ENCODE data around the gene C12orf54.
"Not testable (repeated sequence)": the region's sequence is repeated elsewhere in the genome, so short reads cannot be mapped to it uniquely, and the experiment has no call there.

The C12orf54 gene

DNA sequence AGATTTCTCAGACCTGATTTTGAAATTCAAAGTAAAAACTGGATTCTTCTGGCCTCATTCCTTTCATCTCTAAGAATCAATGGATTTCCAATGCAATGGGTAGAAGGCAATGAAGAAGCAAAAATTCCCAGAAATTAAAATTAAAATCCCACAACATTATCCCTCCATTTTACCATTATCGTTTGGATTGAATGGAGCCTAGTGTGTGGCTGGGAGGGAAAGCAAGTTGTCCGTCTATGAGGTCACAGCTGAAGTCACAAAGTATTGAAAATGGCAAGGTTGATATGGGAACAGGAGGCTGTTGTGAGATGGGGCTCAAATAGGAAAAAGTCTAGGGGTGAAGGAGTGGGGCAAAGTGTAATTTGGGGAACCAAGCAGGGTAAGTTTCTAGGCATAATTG lies at the start of gene C12orf54:
Gene C12orf54 (plus strand): TSS at position 301 of the 400 bp plus-strand sequence. CDS start 799 bp downstream, outside the sequence.
- DNase-seq, result no peak

DNA sequence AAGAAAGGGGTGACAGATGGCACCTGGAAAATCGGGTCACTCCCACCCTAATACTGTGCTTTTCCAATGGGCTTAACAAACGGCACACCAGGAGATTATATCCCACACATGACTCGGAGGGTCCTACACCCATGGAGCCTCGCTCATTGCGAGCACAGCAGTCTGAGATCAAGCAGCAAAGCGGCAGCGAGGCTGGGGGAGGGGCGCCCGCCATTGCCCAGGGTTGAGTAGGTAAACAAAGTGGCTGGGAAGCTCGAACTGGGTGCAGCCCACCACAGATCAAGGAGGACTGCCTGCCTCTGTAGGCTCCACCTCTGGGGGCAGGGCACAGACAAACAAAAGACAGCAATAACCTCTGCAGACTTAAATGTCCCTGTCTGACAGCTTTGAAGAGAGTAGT lies 48.3 kb upstream of the C12orf54 start:
- DNase-seq, result not testable (repeated sequence)

GRCh38 chr12:48441069-48441468 lies 41.2 kb upstream of the C12orf54 start:
- no peak for DNase-seq

GRCh38 chr12:48442179-48442847 lies 40.0 kb upstream of the C12orf54 start:
- no peak for DNase-seq

- DNase-seq, result no peak
These were observed 36.8 kb upstream of the C12orf54 start for GRCh38 chr12:48445538-48445937.

- DNase-seq, result no peak
These were observed 36.0 kb upstream of the C12orf54 start for GRCh38 chr12:48446161-48446776.

DNA sequence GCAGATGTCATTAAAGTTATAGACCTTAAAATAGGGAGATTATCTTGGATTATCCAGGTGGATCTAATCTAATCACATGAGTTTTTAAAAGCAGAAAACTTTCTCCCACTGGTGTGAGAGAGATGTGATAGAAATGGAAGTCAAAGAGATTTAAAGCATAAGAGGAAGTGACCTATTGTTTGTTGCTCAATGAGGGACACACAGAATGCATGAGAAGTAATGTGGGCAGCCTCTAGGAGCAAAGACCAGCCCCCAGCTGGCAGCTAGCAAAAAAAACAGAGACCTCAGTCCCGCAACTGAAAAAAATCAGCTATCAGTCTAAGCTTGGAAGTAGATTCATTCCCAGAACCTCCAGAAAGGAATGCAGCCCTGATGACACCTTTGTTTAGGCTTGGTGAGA lies 34.5 kb upstream of the C12orf54 start:
- DNase-seq, result no peak

GRCh38 chr12:48451372-48451771 lies 30.9 kb upstream of the C12orf54 start:
- DNase-seq, result no peak

- not testable (repeated sequence) for DNase-seq
These were observed 29.3 kb upstream of the C12orf54 start for GRCh38 chr12:48452961-48453360.

DNA sequence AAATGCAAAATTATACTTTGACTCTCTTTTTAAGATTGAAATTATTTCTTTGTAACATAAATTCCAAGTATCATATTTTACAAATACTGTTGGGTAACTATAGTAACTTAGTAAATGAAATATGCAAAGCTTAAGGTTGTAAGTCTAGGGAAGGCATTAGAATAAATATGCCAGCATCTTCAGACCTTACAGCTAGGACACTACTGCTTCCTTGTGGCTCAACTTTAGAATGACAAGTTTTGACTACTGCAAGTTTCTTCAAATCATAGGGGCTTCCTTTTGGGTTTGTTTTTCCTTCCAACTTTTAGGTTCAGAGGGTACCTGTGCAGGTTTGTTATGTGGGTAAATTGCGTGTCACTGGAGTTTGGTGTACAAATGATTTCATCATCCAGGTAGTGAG lies 27.6 kb upstream of the C12orf54 start:
- DNase-seq, result no peak

- no peak for DNase-seq
These were observed 27.2 kb upstream of the C12orf54 start for GRCh38 chr12:48455116-48455515.

GRCh38 chr12:48459259-48459658 lies 23.0 kb upstream of the C12orf54 start:
- no peak for DNase-seq

GRCh38 chr12:48469027-48469426 lies 13.3 kb upstream of the C12orf54 start:
- not testable (repeated sequence) for DNase-seq

DNA sequence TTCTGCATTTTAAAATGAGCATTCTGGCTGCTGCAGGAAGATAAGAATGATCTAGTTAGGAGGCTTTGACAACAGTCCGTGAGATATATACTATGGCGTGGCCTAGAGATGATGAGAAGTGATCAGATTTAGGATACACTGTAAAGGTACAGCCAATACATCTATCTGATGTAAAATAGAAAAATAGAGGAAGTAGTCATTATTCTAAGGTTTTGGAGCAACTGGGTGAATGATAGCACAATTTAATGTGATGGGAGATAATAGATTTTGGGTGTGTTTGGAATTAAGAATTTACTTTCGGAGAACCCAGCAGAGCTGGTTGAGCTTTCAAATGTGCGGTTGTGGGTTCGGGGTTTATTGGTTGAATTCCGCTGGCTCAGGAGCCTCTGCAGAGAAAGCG lies 10.0 kb upstream of the C12orf54 start, which contains the start of gene ANP32D:
Gene ANP32D (plus strand): TSS at position 301 of the 400 bp plus-strand sequence. CDS start 106 bp downstream, outside the sequence.
- no peak for DNase-seq

DNA sequence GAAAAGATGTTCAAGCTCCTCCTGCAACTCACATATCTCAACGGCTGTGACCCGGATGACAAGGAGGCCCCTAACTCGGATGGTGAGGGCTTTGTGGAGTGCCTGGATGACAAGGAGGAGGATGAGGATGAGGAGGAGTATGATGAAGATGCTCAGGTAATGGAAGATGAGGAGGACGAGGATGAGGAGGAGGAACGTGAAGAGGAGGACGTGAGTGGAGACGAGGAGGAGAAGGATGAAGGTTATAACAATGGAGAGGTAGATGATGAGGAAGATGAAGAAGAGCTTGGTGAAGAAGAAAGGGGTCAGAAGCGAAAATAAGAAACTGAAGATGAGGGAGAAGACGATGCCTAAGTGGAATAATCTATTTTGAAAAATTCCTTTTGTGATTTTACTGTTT lies 9.2 kb upstream of the C12orf54 start:
- DNase-seq, result no peak

- not testable (repeated sequence) for DNase-seq
These were observed 7.8 kb upstream of the C12orf54 start for GRCh38 chr12:48474497-48474896.

- DNase-seq, result no peak
These were observed 632 bp downstream of the C12orf54 start for GRCh38 chr12:48482930-48483329.

DNA sequence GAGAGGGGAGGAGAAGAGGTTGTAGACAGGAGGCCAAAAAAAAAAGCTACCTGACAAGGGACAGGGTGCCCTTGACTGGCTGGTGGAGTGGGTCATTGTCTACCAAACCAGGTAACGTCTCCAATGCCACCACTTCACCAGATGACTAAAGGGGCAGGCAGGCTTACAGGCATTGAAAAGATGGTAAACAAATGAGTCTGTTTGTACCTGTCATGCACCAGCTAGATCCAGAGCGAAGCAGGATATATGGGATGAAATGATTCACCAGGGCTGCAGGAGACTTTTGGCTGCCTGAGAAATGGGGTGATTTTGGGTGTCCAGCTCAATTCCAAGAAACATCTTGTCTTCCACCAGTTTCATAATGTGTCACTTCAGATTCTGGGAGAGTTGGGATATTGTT lies 4.0 kb downstream of the C12orf54 start:
- no peak for DNase-seq

GRCh38 chr12:48486679-48487078 lies 4.4 kb downstream of the C12orf54 start:
- DNase-seq, result no peak

DNA sequence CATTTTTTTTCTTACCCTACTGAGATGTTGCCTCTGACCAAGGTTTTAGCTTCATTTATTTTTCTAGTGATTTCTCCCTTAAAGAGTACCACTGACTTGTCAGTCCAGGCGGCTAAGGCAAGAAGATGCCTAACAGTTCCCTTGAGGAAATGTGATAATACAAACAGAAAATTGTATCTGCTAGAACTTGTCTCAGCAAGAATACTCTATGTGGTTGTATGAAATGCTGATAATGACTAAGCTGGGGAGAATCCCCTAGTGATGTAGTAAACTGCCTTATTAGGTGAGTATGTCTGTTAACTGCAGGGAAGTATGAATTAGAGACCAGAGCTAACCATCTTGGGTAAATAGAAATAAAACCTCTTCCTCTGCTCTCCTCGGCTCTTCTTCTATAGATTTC lies 6.7 kb downstream of the C12orf54 start:
- no peak for DNase-seq

DNA sequence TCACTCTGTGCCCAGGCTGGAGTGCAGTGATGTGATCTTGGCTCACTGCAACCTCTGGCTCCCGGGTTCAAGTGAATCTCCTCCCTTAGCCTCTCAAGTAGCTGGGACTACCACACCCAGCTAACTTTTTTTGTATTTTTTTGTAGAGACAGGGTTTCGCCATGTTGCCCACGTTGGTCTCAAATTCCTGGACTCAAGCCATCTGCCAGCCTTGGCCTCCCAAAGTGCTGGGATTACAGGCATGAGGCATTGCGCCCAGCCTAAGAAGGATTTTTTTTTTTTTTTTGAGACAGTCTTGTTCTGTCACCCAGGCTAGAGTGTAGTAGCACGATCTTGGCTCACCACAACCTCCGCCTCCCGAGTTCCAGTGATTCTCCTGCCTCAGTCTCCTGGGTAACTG lies 7.2 kb downstream of the C12orf54 start:
- DNase-seq, result not testable (repeated sequence)

- DNase-seq, result not testable (repeated sequence)
These were observed 18.0 kb downstream of the C12orf54 start for GRCh38 chr12:48500281-48500680.

- DNase-seq, result not testable (repeated sequence)
These were observed 24.5 kb downstream of the C12orf54 start for GRCh38 chr12:48506836-48507235.

DNA sequence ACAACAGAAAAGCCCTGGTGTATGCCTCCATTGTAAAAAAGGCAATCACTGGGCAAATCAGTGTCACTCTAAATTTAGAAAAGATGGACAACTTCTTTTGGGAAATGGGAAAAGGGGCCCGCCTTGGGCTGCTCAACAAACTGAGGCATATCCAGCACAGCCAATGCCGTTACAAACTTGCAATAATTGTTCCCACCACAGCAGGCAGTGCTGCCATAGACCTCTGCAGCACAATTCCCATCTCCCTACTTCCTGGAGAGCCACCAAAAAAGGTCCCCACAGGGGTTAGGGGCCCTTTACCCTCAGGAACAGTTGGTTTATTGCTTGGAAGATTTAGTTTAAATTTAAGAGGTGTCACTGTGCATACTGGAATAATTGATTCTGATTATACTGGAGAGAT lies 26.7 kb downstream of the C12orf54 start:
- DNase-seq, result no peak

GRCh38 chr12:48510111-48510510 lies 27.8 kb downstream of the C12orf54 start:
- no peak for DNase-seq
